NB4 (cell line): Measurements from ENCODE around the gene CCNYL1.
"Not testable (repeated sequence)": the region's sequence is repeated elsewhere in the genome, so short reads cannot be mapped to it uniquely, and the experiment has no call there.

Experiments
- DNase-seq: peaks from one replicate; pipeline ENCODE4 v3.0.0; 2010; ENCODE audit warnings: low read depth
- H3K4me3 ChIP-seq: one replicate; pipeline ENCODE4 v1.5.1; 2011; ENCODE audit warnings: mild to moderate bottlenecking, low read depth, low read length, moderate library complexity
- MYC ChIP-seq: IDR thresholded peaks from 2 replicates; pipeline ENCODE4 v1.6.1; 2011; ENCODE audit warnings: low read depth, low read length
- POLR2A ChIP-seq: IDR thresholded peaks from 2 replicates; pipeline ENCODE4 v1.6.1; 2011; ENCODE audit warnings: mild to moderate bottlenecking; ENCODE audit not compliant: insufficient read length; ENCODE audit errors: extremely low read depth
- TF ChIP-seq, protein P1 (sequence below): IDR thresholded peaks from one replicate; pipeline ENCODE4 v1.5.1; 2012; ENCODE audit warnings: low read depth, low read length
- TF ChIP-seq, protein P2 (sequence below): IDR thresholded peaks from 2 replicates; pipeline ENCODE4 v1.6.1; 2011; ENCODE audit warnings: low read depth, low read length

CCNYL1 gene

DNA sequence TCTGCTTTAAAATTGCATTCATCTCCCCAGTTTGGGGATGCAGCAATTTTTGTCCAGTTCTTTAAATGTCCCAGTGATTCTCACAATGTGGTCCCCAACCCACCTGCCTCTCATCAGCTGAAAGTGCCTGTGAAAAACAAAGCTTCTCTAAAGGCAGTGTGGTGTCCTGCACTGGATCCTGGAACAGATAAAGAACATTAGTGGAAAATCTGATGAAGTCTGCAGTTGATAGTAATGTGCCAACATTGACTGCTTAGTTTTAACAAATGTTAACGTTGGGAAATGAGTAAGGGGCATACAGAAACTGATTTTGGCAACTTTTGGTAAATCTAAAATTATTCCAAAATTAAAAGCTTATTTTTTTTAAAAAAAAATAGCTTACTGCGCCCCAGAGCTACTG is 49.0 kb downstream of the CCNYL1 start:
- DNase-seq = no peak
- TF ChIP-seq, protein P1, sequence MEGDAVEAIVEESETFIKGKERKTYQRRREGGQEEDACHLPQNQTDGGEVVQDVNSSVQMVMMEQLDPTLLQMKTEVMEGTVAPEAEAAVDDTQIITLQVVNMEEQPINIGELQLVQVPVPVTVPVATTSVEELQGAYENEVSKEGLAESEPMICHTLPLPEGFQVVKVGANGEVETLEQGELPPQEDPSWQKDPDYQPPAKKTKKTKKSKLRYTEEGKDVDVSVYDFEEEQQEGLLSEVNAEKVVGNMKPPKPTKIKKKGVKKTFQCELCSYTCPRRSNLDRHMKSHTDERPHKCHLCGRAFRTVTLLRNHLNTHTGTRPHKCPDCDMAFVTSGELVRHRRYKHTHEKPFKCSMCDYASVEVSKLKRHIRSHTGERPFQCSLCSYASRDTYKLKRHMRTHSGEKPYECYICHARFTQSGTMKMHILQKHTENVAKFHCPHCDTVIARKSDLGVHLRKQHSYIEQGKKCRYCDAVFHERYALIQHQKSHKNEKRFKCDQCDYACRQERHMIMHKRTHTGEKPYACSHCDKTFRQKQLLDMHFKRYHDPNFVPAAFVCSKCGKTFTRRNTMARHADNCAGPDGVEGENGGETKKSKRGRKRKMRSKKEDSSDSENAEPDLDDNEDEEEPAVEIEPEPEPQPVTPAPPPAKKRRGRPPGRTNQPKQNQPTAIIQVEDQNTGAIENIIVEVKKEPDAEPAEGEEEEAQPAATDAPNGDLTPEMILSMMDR = no peak
- TF ChIP-seq POLR2A = no peak
- TF ChIP-seq, protein P2, sequence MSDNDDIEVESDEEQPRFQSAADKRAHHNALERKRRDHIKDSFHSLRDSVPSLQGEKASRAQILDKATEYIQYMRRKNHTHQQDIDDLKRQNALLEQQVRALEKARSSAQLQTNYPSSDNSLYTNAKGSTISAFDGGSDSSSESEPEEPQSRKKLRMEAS = no peak
- no peak for TF ChIP-seq MYC
- H3K4me3 ChIP-seq = no peak overlapping the region

DNA sequence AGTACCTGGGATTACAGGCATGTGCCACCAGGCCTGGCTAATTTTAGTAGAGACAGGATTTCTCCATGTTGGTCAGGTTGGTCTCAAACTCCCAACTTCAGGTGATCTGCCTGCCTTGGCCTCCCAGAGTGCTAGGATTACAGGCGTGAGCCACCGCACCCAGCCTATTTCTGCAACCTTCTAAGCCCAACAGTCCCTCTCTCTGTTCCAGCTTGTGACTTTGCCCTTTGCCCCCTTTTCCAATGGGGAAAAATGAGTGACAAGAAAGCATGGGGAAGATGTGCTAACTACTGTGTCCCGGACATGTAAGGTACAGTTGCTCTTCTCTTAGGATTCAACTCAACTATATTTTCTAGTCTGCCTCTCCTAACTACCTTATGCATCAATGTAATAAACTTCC is 50.0 kb downstream of the CCNYL1 start:
- not testable (repeated sequence) for DNase-seq, H3K4me3 ChIP-seq

DNA sequence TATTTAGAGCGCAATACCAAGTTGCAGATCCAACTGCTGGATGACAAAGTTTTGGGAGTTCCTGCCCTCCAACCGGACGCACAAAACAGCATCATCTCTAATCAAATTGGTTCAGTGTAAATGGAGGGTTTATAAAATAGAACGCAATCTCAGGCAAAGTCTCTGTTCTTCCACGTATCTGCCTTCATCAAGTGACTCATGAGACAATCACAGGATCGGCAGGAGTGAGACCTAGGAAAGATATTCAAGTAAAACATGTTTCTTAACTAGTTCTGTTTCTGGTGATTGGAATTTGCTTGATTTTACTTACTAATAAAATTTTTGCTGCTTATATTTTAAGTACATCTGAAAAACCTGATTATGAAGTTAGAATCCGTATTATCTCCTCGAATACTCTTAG is 50.7 kb downstream of the CCNYL1 start:
- TF ChIP-seq POLR2A = no peak
- no peak for TF ChIP-seq MYC
- TF ChIP-seq, protein P1 = no peak
- TF ChIP-seq, protein P2 = no peak
- no peak for DNase-seq

DNA sequence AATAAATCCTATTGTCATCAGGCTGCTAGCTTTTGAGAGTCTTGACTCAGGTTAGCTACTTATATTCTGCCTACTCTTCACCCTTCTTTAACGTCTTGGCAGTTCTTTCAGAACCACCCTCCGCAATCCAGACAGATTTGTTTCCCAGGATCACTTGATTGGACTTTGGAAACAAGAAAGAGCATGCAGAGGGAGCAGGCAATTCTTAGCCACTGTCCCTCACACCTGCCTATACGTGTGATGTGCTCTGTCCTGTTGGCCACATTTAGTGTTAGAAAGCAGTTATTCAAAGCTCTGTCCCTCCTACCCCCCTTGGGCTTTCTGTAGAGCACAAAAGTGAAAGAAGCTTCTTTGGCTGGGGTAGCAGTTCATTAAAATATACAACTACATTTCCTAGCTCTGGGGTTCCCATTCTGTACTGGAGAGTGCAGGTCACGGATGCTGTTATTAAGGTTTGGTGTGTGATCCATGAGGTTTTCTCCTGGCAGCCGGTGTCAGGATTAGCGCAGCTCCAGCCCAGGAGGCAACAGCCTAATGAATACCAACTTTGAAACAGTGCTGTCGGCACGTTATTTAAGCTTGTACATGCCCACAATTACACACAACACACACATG is 52.0 kb downstream of the CCNYL1 start:
- TF ChIP-seq POLR2A (no peak), MYC (no peak)
- TF ChIP-seq, protein P1 = no peak
- TF ChIP-seq, protein P2 = no peak
- H3K4me3 ChIP-seq = no peak overlapping the region
- DNase-seq = no peak

More for the DNA sequence above, 50.7 kb downstream of the CCNYL1 start:
- H3K4me3 ChIP-seq = no peak overlapping the region

DNA sequence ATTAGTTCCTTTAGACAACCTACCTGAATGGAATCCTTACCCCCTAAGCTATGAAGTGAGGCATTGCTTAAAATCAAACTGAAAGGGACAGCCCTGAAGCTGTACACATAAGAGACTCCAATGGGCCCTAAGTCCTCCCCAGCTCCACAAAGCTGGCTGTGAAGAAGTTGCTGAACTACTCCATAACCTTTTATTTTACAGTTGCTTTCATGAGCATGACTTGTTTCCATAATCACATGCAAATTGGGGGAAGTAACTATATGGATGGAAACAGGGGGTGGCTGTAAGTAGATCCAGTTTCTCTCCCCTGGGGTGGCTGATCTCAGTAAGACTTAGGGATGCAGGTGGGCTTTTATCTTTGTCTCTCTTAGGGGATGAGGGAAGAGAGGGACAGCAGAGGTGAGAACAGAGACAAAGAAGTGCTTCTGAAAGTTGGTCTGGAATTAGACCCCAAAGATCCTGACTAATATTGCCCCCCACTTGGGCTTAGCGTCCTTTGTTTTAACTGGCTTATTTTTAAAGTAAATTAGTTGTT is 52.7 kb downstream of the CCNYL1 start:
- no peak for DNase-seq
- H3K4me3 ChIP-seq = no peak overlapping the region
- TF ChIP-seq, protein P1 = no peak
- no peak for TF ChIP-seq POLR2A
- TF ChIP-seq MYC = no peak
- TF ChIP-seq, protein P2 = no peak

DNA sequence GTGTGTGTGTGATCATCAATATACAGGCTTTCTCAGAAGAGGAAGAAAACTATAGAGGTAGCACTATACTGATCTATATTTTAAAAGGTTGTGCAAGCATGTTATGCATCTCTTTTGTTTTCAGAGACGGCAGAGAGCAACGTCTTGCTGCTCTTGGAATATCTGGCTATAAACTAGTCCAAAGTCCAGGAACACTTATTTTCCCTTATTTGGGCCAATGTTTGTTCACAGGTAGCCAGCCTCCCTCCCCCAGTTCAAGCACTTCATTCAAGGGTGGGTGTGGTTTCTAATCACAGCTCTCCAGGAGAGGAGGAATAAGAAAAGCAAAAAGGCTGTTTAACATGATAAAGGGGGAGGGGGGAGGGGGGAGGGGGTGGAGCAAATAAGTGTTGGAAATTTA is 54.1 kb downstream of the CCNYL1 start:
- TF ChIP-seq POLR2A (no peak), MYC (no peak)
- TF ChIP-seq, protein P1 = no peak
- TF ChIP-seq, protein P2 = no peak
- no peak for DNase-seq
- no peak overlapping the region for H3K4me3 ChIP-seq
